ENCODE results near the gene ARID1B. TPM values are rescaled to one million over a fixed set of nuclear protein-coding genes. Genes with fewer than 3 reads are reported as not detected.

The ARID1B gene
- total RNA-seq, 1 experiment from 2014 or later = 60.3 TPM

- peaks cover 29% of the 10 kb centered on the region for H3K4me1 Mint-ChIP-seq
- H3K27ac Mint-ChIP-seq = no peak overlapping the region
- TF ChIP-seq, protein P1, sequence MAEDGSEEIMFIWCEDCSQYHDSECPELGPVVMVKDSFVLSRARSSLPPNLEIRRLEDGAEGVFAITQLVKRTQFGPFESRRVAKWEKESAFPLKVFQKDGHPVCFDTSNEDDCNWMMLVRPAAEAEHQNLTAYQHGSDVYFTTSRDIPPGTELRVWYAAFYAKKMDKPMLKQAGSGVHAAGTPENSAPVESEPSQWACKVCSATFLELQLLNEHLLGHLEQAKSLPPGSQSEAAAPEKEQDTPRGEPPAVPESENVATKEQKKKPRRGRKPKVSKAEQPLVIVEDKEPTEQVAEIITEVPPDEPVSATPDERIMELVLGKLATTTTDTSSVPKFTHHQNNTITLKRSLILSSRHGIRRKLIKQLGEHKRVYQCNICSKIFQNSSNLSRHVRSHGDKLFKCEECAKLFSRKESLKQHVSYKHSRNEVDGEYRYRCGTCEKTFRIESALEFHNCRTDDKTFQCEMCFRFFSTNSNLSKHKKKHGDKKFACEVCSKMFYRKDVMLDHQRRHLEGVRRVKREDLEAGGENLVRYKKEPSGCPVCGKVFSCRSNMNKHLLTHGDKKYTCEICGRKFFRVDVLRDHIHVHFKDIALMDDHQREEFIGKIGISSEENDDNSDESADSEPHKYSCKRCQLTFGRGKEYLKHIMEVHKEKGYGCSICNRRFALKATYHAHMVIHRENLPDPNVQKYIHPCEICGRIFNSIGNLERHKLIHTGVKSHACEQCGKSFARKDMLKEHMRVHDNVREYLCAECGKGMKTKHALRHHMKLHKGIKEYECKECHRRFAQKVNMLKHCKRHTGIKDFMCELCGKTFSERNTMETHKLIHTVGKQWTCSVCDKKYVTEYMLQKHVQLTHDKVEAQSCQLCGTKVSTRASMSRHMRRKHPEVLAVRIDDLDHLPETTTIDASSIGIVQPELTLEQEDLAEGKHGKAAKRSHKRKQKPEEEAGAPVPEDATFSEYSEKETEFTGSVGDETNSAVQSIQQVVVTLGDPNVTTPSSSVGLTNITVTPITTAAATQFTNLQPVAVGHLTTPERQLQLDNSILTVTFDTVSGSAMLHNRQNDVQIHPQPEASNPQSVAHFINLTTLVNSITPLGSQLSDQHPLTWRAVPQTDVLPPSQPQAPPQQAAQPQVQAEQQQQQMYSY (CRISPR knock-in tag; IDR thresholded peaks at IDR 0.05) = no peak
- no peak for TF ChIP-seq TP53 (CRISPR knock-in tag; IDR thresholded peaks at IDR 0.05)
- no peak for TF ChIP-seq CTCF (IDR thresholded peaks at IDR 0.05)
- no peak for TF ChIP-seq ZNF317 (CRISPR knock-in tag; IDR thresholded peaks at IDR 0.05; ENCODE audit: borderline replicate concordance, low read depth)
- no peak for TF ChIP-seq ATF1 (CRISPR knock-in tag; IDR thresholded peaks at IDR 0.05)
- TF ChIP-seq ZNF219 (CRISPR knock-in tag; IDR thresholded peaks at IDR 0.05; ENCODE audit: borderline replicate concordance) = no peak
- no peak for TF ChIP-seq NFE2L1 (CRISPR knock-in tag; IDR thresholded peaks at IDR 0.05)
- TF ChIP-seq ZNF121 (CRISPR knock-in tag; IDR thresholded peaks at IDR 0.05) = no peak
- TF ChIP-seq MYBL2 (CRISPR knock-in tag; IDR thresholded peaks at IDR 0.05) = no peak
- no peak for TF ChIP-seq GTF2I (CRISPR knock-in tag; conservative IDR thresholded peaks at IDR 0.05)
- no peak for TF ChIP-seq PREB (CRISPR knock-in tag; IDR thresholded peaks at IDR 0.05; ENCODE audit: borderline replicate concordance)
- TF ChIP-seq ZMAT4 (CRISPR knock-in tag; IDR thresholded peaks at IDR 0.05) = no peak
- TF ChIP-seq ZNF396 (CRISPR knock-in tag; IDR thresholded peaks at IDR 0.05; ENCODE audit: borderline replicate concordance) = no peak
- TF ChIP-seq NR1H2 (CRISPR knock-in tag; IDR thresholded peaks at IDR 0.05) = no peak
- no peaks in the 10 kb centered on the region for H3K9me3 Mint-ChIP-seq
- ChIA-PET POLR2A (no interaction called here), CTCF (interaction anchor here (0.6 to 2.8 kb wide), 2 partner anchors 12 to 739 kb away, joined by 3 to 16 read pairs; no protein-coding TSS in a partner anchor)
- DNase-seq (ENCODE audit: low spot score) = no peak
- H3K4me3 Mint-ChIP-seq = no peak overlapping the region
- no peaks in the 10 kb centered on the region for H3K36me3 Mint-ChIP-seq
- peaks cover 14% of the 10 kb centered on the region for H3K27me3 Mint-ChIP-seq (ENCODE audit: low read depth)
- no peak for ATAC-seq
Observed at GRCh38 chr6:157223511-157223910, 446.3 kb downstream of the ARID1B start.

GRCh38 chr6:157224178-157224950, 447.2 kb downstream of the ARID1B start:
- Mint-ChIP-seq H3K36me3 (no peaks in the 10 kb centered on the region), H3K27me3 (ENCODE audit: low read depth) (peaks cover 14% of the 10 kb centered on the region), H3K4me1 (peaks cover 34% of the 10 kb centered on the region), H3K4me3 (no peak overlapping the region), H3K9me3 (no peaks in the 10 kb centered on the region), H3K27ac (no peak overlapping the region)
- TF ChIP-seq ESRRA (CRISPR knock-in tag; IDR thresholded peaks at IDR 0.05; ENCODE audit: borderline replicate concordance) (no peak), RORB (CRISPR knock-in tag; IDR thresholded peaks at IDR 0.05) (no peak), MYBL2 (CRISPR knock-in tag; IDR thresholded peaks at IDR 0.05) (no peak), RELA (CRISPR knock-in tag; IDR thresholded peaks at IDR 0.05; ENCODE audit: borderline replicate concordance) (no peak), EMX1 (CRISPR knock-in tag; IDR thresholded peaks at IDR 0.05) (no peak), ZNF671 (CRISPR knock-in tag; IDR thresholded peaks at IDR 0.05) (no peak), FOXK1 (CRISPR knock-in tag; IDR thresholded peaks at IDR 0.05) (no peak), ZNF317 (CRISPR knock-in tag; IDR thresholded peaks at IDR 0.05; ENCODE audit: borderline replicate concordance, low read depth) (no peak), PRRX2 (CRISPR knock-in tag; IDR thresholded peaks at IDR 0.05) (no peak), CBFB (CRISPR knock-in tag; IDR thresholded peaks at IDR 0.05; ENCODE audit: low read depth) (no peak)
- TF ChIP-seq, protein P2, sequence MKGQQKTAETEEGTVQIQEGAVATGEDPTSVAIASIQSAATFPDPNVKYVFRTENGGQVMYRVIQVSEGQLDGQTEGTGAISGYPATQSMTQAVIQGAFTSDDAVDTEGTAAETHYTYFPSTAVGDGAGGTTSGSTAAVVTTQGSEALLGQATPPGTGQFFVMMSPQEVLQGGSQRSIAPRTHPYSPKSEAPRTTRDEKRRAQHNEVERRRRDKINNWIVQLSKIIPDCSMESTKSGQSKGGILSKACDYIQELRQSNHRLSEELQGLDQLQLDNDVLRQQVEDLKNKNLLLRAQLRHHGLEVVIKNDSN (CRISPR knock-in tag; IDR thresholded peaks at IDR 0.05) = no peak
- TF ChIP-seq, protein P3, sequence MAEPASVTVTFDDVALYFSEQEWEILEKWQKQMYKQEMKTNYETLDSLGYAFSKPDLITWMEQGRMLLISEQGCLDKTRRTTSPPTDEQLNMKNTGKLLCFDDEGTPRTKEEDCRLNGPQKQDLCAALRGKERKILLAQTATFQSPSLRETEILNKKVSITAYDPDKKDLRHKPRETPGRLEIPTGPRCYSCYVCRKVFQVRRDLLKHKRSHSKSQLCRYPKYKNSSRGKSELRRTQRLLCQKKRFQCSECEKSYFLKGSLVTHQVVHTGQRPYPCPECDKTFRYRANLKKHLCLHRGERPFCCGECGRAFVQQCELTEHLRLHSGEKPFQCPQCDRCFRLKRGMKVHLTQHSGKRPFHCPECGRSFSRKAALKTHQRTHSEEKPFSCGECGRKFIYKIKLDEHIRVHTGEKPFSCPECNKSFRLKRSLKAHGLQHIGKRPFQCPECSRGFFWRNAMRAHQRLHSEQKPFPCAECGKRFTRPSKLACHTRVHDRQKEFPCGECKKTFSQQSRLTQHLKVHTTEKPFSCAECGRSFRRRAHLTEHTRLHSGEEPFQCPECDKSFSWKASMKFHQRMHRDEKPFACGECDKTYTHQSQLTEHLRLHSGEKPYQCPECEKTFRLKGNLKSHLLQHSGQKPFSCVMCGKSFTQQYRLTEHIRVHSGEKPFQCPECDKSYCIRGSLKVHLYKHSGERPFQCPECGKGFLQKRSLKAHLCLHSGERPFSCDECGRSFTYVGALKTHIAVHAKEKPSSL (CRISPR knock-in tag; conservative IDR thresholded peaks at IDR 0.05) = no peak
- ChIA-PET CTCF (interaction anchor here (2.8 kb wide), 1 partner anchor 11 kb away, joined by 16 read pairs; no protein-coding TSS in a partner anchor), POLR2A (no interaction called here)
- ATAC-seq (no peak), DNase-seq (ENCODE audit: low spot score) (no peak)
